Ramos (cell line): Measurements from ENCODE around the gene ASAP2.

Source experiments
- in situ Hi-C: fragments of 300-500 bp; cut with MboI; formaldehyde crosslinking; loops from one replicate; pipeline ENCODE4 v1.14.3; 2022; ENCODE audit warnings: low sequenced_read_pairs; ENCODE audit not compliant: unreplicated experiment

The ASAP2 gene

DNA sequence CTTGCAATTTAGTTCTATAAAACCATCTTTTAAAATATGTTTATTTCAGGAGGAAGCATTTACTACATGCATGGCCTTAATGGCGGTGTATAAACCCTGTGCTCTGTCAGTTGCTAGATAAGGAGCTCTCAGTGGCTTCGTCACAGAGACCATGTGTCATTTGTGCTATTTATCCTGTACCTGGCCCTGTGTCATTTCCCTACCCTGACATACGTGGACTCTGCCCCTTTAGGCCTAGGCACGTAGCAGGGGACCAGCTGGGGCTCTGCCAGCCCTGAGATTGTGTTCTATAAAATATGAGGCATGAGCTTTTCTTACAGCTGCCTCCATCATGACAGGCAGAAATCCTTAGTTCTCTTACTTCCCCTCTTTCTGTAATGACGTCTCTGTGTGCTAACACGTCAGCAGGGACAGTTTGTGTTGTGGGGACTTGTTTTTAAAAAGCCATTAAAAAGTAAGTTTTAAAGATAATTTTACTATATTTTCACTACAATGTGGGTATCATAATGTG is 128.8 kb downstream of the ASAP2 start:
- in situ Hi-C loops = no loop called here

GRCh38 chr2:9336241-9336575 is 129.6 kb downstream of the ASAP2 start:
- in situ Hi-C loops = no loop called here

DNA sequence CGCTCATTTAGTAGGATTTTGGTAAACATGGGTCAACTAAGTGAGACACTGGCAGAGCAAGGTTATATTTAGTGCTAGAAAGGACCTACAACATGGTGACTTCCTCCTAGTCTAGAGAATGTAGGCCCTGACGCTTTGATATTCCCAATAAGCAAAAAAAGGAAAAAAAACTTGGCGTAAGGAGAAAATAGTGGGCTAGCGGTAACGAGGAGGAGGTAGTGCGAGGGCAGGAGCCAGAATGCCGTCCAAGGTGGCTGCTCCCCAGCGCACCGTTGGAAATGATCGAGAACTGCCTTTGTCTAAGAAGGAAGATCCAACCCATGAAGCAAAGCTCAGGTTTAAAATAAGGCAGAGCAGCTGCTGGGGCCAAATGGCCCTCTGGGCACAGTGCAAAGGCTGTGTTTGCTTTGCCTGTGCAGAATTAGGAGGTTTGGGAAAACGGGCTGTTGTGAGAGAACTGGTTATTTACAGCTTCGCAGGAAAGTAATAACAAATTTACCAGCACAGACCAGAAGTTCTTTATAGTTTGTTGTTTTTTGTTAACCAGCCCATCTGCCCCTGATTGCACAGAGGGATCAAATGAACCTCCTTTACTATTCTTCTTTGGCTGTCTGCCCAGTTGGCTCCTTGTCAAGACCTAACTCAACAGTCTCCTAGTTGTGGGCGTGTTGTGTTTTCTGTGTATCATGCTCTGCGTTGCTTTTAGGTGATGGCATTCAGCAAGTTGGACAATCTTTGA is 130.1 kb downstream of the ASAP2 start:
- in situ Hi-C loops = no loop called here

DNA sequence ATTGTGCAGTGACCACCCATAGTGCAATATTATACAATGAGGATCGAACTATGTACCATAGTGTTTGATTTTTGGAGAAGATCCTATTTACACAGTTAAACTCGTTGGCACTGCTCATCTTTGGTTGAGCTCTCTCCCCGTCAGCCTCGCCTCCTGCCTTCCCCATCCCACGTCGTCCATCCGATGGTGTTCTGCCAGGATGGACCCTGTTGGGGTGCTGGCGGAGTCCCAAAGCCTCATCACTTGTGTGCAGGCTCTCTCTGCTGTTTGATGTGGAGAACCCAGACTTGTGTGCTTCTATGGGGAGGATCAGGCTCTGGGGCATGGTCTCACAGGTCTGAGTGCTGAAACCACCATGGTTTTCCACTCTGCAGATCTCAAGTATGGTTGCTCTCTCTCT is 131.3 kb downstream of the ASAP2 start:
- in situ Hi-C loops = no loop called here

- in situ Hi-C loops = no loop called here
Observed at GRCh38 chr2:9341337-9341887, 134.8 kb downstream of the ASAP2 start.

GRCh38 chr2:9342659-9343058 is 136.0 kb downstream of the ASAP2 start:
- in situ Hi-C loops = no loop called here

DNA sequence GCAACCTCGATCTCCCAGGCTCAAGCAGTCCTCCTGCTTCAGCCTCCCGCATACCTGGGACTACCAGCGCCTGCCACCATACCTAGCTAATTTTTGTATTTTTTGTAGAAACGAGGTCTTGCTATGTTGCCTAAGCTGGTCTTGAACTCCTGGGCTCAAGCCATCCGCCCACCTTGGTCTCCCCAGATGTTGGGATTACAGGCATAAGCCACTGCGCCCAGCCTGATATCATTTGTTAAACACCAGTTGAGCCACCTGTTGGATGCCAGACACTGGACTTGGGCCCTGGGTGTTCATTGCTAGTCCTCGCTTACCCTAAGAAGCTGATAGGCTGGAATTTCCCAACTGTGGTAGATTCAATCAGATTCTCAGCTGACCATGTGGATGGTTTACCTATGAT is 136.9 kb downstream of the ASAP2 start:
- in situ Hi-C loops = no loop called here

DNA sequence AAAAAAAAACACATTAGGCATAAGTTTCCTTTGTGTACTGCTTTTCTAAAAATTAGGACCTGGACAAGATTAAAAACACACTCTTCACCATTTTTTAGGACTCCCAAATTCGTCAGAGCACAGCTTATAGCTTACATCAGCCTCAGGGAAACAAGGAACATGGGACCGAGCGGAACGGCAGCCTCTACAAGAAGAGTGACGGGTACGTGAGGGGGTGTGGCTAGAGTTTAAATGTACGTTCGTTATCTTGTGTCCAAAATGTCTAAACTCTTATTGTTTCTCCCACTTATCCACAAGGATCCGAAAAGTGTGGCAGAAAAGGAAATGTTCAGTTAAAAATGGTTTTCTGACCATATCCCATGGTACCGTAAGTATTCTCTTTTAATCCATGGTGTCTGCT is 137.8 kb downstream of the ASAP2 start:
- in situ Hi-C loops = no loop called here

GRCh38 chr2:9345343-9345742 is 138.7 kb downstream of the ASAP2 start:
- in situ Hi-C loops = no loop called here

- in situ Hi-C loops = no loop called here
Observed at GRCh38 chr2:9345997-9346396, 139.4 kb downstream of the ASAP2 start.

DNA sequence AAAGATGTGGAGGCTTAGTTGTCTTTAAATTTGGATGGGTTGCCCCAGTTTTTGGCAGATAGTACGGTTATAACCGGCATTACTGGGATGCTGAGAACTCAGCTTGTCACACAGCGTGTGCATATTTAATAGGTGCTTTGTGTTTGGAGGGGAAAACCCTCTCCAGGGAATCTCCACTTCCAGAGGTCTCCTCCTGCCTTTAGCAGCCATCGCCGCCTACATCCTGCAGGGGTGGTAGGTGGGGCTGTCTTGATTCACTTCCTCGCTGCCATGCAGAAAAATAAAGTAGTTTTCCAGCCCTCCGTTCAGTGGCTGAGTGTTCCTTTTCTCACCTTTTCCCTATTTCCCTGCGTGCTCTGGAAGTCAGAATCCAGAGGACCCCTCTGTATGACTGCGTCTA is 140.3 kb downstream of the ASAP2 start:
- in situ Hi-C loops = no loop called here

DNA sequence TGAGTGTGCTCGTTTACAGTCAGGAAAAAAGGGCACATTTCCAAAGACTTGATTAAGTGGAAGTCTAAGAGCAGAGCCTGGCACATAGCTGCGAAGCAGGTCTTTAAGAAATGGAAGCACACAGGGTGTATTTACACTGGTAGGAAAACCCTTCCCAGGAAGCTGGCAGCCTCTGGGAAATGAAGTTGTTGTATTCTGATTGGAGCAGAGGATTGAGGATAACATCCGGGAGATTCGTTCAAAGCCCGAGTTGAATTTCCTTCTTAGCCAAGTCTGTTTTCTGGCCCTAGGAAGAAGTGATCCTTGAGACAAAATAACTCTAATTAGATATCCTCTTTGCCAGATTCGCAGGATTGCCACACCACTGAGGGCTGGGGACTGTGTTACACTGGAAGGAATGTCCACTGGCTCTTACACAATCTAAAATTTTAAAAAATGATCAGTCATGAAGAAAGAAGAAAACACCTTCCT is 140.8 kb downstream of the ASAP2 start:
- in situ Hi-C loops = no loop called here

GRCh38 chr2:9354318-9354717 is 147.7 kb downstream of the ASAP2 start:
- in situ Hi-C loops = no loop called here

DNA sequence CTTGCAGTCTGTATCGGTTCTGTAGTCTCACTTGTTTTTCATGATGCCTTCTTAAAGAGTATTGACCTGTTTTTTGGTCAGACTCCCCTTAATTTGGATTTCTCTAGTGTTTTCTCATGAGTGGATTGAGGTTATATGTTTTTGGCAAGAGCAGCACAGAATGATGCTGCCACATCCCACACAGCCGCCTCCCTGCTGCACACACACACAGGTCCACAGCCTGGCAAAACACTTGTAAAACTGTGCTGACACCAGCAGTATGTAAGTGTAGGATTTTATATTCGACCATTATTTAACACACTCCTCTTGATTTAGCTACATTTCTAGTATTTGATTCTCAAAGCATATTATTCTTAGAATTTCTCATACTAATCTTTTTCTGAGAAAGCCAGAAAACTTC is 148.7 kb downstream of the ASAP2 start:
- in situ Hi-C loops = no loop called here

GRCh38 chr2:9355716-9356115 is 149.1 kb downstream of the ASAP2 start:
- in situ Hi-C loops = no loop called here

- in situ Hi-C loops = no loop called here
Observed at GRCh38 chr2:9356261-9356660, 149.6 kb downstream of the ASAP2 start.

GRCh38 chr2:9358846-9359245 is 152.2 kb downstream of the ASAP2 start:
- in situ Hi-C loops = no loop called here

DNA sequence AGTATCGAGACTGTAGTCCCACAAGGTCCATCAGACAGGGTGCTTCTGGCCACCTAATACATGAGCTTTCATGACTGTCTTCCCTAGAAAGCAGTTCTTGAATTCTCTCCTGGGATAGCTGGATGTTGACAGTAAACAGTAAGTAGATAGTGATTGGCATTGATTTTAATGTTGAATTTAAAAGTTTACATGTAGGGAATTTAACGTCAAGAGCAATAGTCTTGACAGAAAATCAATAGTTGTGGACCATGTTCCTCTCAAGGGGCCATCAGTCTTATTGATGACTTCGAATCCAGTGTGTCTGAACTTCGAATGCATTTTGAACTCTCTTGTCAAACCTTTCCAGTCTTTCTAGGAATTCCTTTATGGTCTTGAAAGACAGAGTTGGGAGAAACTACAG is 152.9 kb downstream of the ASAP2 start:
- in situ Hi-C loops = no loop called here

DNA sequence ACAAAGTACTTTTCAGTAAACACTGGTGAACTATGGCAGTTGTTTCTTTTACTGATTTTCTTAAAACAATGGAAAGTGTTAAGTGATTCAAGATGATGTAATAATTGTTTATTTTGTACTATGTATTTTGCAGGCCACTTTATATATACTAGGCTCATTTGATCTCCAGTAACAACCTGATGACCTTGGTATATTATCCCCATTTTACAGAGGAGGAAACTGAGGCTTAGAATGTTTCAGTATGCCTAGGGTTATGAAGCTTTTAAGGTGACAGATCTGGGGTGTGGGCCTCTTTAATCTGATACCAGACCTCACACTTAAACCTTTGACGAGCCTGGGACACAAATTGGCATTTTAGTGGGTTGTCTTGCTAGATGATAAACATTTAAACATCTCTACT is 153.5 kb downstream of the ASAP2 start:
- in situ Hi-C loops = no loop called here

GRCh38 chr2:9360701-9361100 is 154.1 kb downstream of the ASAP2 start:
- in situ Hi-C loops = no loop called here

GRCh38 chr2:9364373-9364772 is 157.8 kb downstream of the ASAP2 start:
- in situ Hi-C loops = no loop called here
